Inflammatory macrophage treated with lipopolysaccharide for 4 hours (primary cell): ENCODE data around the gene GAGE10.
"Not testable (repeated sequence)": the region's sequence is repeated elsewhere in the genome, so short reads cannot be mapped to it uniquely, and the experiment has no call there.

ENCODE experiments used
- DNase-seq: peaks from one replicate; pipeline ENCODE4 v3.0.0-alpha.2; 2020

GAGE10 gene

GRCh38 chrX:49330421-49330820, 27.0 kb downstream of the GAGE10 start:
- not testable (repeated sequence) for DNase-seq

GRCh38 chrX:49331282-49331681, 27.8 kb downstream of the GAGE10 start, which contains the start of gene GAGE13:
GAGE13 (plus strand) TSS chrX:49331582; CDS start chrX:49332738, 1,156 bp downstream.
- DNase-seq, result not testable (repeated sequence)

- DNase-seq, result not testable (repeated sequence)
Observed at GRCh38 chrX:49331841-49332240, 28.4 kb downstream of the GAGE10 start.

- DNase-seq, result not testable (repeated sequence)
Observed at GRCh38 chrX:49341449-49341848, 38.0 kb downstream of the GAGE10 start.

DNA sequence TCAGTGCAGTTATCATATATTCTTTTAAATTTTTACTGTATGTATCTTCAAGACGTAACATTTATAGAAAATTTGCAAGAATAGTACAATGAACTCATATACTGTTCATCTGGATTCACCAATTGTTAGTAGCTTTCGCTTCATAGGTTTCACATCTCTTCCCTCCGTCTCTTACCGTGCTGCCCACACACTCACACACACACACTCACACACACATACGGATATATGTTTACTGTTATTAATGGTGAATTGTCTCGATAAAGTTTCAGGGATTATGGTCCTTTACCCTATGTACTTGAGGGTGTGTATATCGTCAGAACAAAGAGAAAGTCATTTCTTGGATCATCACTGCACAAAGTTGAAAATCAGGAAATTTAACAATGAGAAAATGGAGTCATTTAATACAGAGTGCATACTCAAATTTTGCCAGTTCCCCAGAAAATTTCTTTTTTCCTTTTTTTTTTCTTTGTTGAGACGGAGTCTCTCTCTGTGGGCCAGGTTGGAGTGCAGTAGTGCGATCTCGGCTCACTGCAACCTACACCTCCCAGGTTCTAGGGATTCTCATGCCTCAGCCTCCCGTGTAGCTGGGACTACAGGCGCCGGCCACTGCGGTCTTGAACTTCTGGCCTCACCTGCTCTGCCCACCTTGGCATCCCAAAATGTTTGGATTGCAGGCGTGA, 41.2 kb downstream of the GAGE10 start:
- DNase-seq, result not testable (repeated sequence)

GRCh38 chrX:49345402-49345801, 42.0 kb downstream of the GAGE10 start:
- not testable (repeated sequence) for DNase-seq

- DNase-seq, result not testable (repeated sequence)
Observed at GRCh38 chrX:49346150-49346549, 42.7 kb downstream of the GAGE10 start.
